Activated CD8-positive, alpha-beta memory T cell treated with anti-CD3 and anti-CD28 coated beads for 24 hours (primary cell): ENCODE results near the gene NEMF.
A peak's percentile ranks its signal among the peaks of the same experiment; 100 is the strongest.
"Not testable (repeated sequence)": the region's sequence is repeated elsewhere in the genome, so short reads cannot be mapped to it uniquely, and the experiment has no call there.

ENCODE experiments used
- DNase-seq: peaks from one replicate; pipeline ENCODE4 v3.0.0-alpha.2; 2020

Gene NEMF

GRCh38 chr14:49875640-49876198 is 23.1 kb upstream of the NEMF start:
- no peak for DNase-seq

GRCh38 chr14:49873548-49873947 is 21.0 kb upstream of the NEMF start:
- not testable (repeated sequence) for DNase-seq

- DNase-seq = no peak
Measured at GRCh38 chr14:49870908-49871307, 18.3 kb upstream of the NEMF start.

- no peak for DNase-seq
Measured at GRCh38 chr14:49868720-49869114, 16.1 kb upstream of the NEMF start.

- peak; percentile 98 for DNase-seq
Measured at GRCh38 chr14:49867831-49868719, 15.5 kb upstream of the NEMF start.

GRCh38 chr14:49865431-49865859 is 12.9 kb upstream of the NEMF start:
- peak; percentile 90 for DNase-seq

- DNase-seq = no peak
Measured at GRCh38 chr14:49863487-49864281, 11.1 kb upstream of the NEMF start.

GRCh38 chr14:49862089-49862673 is 9.6 kb upstream of the NEMF start:
- peak; percentile 96 for DNase-seq

GRCh38 chr14:49861699-49862088 is 9.1 kb upstream of the NEMF start:
- peak; percentile 86 for DNase-seq

- no peak for DNase-seq
Measured at GRCh38 chr14:49860988-49861698, 8.6 kb upstream of the NEMF start.

- no peak for DNase-seq
Measured at GRCh38 chr14:49858383-49858782, 5.8 kb upstream of the NEMF start.

GRCh38 chr14:49857427-49858003 is 4.9 kb upstream of the NEMF start:
- DNase-seq = no peak

GRCh38 chr14:49853572-49854375 is 1.2 kb upstream of the NEMF start:
- DNase-seq = peak; percentile 82

- DNase-seq = no peak
Measured at GRCh38 chr14:49853158-49853477, 530 bp upstream of the NEMF start.

- DNase-seq = no peak
Measured at GRCh38 chr14:49851813-49852212, 775 bp downstream of the NEMF start.

- no peak for DNase-seq
Measured at GRCh38 chr14:49849213-49849847, 3.3 kb downstream of the NEMF start.

GRCh38 chr14:49828640-49829039 is 23.9 kb downstream of the NEMF start:
- no peak for DNase-seq

GRCh38 chr14:49820176-49820575 is 32.4 kb downstream of the NEMF start:
- DNase-seq = no peak

- no peak for DNase-seq
Measured at GRCh38 chr14:49816844-49817243, 35.7 kb downstream of the NEMF start.

- DNase-seq = not testable (repeated sequence)
Measured at GRCh38 chr14:49816118-49816517, 36.5 kb downstream of the NEMF start.

GRCh38 chr14:49808780-49809179 is 43.8 kb downstream of the NEMF start:
- no peak for DNase-seq
